ENCODE measurements around the gene HCN1.

The HCN1 gene

GRCh38 chr5:45696206-45696836 lies at the start of gene HCN1:
HCN1 (minus strand) TSS chr5:45696380.
- ChIA-PET CTCF (interaction anchor here (0.5 kb wide), 1 partner anchor 754 kb away, joined by 3 read pairs; no protein-coding TSS in a partner anchor), POLR2A (no interaction called here)
- DNase-seq (ENCODE audit: low read depth, low spot score): no peak
- H3K4me3 ChIP-seq (ENCODE audit: low read depth, low read length): no peak within 1 kb of the TSS
- TF ChIP-seq, protein P1, sequence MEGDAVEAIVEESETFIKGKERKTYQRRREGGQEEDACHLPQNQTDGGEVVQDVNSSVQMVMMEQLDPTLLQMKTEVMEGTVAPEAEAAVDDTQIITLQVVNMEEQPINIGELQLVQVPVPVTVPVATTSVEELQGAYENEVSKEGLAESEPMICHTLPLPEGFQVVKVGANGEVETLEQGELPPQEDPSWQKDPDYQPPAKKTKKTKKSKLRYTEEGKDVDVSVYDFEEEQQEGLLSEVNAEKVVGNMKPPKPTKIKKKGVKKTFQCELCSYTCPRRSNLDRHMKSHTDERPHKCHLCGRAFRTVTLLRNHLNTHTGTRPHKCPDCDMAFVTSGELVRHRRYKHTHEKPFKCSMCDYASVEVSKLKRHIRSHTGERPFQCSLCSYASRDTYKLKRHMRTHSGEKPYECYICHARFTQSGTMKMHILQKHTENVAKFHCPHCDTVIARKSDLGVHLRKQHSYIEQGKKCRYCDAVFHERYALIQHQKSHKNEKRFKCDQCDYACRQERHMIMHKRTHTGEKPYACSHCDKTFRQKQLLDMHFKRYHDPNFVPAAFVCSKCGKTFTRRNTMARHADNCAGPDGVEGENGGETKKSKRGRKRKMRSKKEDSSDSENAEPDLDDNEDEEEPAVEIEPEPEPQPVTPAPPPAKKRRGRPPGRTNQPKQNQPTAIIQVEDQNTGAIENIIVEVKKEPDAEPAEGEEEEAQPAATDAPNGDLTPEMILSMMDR (IDR thresholded peaks at IDR 0.05; ENCODE audit: insufficient read depth, low read length, missing control alignments): peak; percentile 73

DNA sequence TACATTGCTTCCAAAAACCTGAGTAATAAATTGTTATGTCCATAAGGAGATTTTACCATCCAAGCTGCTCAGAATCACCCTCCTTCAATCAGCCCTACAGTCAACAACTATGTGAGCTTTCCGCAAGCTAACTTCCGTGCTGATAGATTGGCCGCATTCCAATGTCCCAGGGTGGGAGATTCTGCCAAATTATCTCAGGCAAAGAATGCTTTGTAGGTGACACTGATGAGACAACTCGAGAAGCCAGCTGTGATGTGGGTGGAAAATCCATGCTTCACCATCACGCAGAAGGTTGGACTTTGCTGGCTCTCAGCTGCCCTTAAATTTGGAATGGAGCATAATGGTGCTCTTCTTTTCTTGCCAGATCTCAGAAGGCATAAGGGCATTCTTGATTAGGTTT lies 44.9 kb upstream of the HCN1 start:
- CTCF ChIA-PET: no interaction called here
- DNase-seq (ENCODE audit: low read depth, low spot score): no peak
- TF ChIP-seq, protein P1 (IDR thresholded peaks at IDR 0.05; ENCODE audit: insufficient read depth, low read length, missing control alignments): no peak
- POLR2A ChIA-PET: no interaction called here
- H3K4me3 ChIP-seq (ENCODE audit: low read depth, low read length): no peak overlapping the region

- CTCF ChIA-PET: no interaction called here
- POLR2A ChIA-PET: no interaction called here
- DNase-seq (ENCODE audit: low read depth, low spot score): no peak
- TF ChIP-seq, protein P1 (IDR thresholded peaks at IDR 0.05; ENCODE audit: insufficient read depth, low read length, missing control alignments): no peak
- no peak overlapping the region for H3K4me3 ChIP-seq (ENCODE audit: low read depth, low read length)
Observed at GRCh38 chr5:45737153-45737552, 41.0 kb upstream of the HCN1 start.

- ChIA-PET POLR2A (no interaction called here), CTCF (no interaction called here)
- DNase-seq (ENCODE audit: low read depth, low spot score): no peak
- no peak overlapping the region for H3K4me3 ChIP-seq (ENCODE audit: low read depth, low read length)
- TF ChIP-seq, protein P1 (IDR thresholded peaks at IDR 0.05; ENCODE audit: insufficient read depth, low read length, missing control alignments): no peak
Observed at GRCh38 chr5:45725537-45725936, 29.4 kb upstream of the HCN1 start.

DNA sequence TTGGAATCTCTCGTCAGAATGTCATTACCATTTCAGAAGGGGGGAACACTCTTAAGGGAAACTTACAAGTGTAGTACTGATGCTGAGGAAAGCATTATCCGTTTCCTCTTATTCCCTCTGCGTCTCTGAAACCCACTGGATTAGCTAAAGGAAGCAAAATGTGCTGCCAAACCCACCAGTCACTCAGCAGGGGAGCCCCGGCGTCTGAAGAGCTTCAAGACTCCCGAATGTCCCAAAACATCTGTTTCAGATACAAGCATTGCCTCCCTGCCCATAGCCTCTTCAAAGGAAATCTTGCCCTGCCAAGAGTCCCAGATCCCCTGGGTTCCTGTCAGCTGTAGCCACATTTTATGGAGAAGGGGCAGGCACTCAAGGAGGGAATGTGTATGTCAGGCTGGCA lies 1.0 kb upstream of the HCN1 start:
- DNase-seq (ENCODE audit: low read depth, low spot score): no peak
- ChIA-PET POLR2A (no interaction called here), CTCF (no interaction called here)
- TF ChIP-seq, protein P1 (IDR thresholded peaks at IDR 0.05; ENCODE audit: insufficient read depth, low read length, missing control alignments): no peak
- no peak overlapping the region for H3K4me3 ChIP-seq (ENCODE audit: low read depth, low read length)

- ChIA-PET CTCF (interaction anchor here (0.5 kb wide), 1 partner anchor 753 kb away, joined by 3 read pairs; no protein-coding TSS in a partner anchor), POLR2A (no interaction called here)
- H3K4me3 ChIP-seq (ENCODE audit: low read depth, low read length): no peak overlapping the region
- no peak for DNase-seq (ENCODE audit: low read depth, low spot score)
- TF ChIP-seq, protein P1 (IDR thresholded peaks at IDR 0.05; ENCODE audit: insufficient read depth, low read length, missing control alignments): no peak
Observed at GRCh38 chr5:45695804-45696156, 400 bp downstream of the HCN1 start.
